GM18909 (cell line): ENCODE results near the gene PGBD1.
A peak's percentile ranks its signal among the peaks of the same experiment; 100 is the strongest.

Experiments used
- ATAC-seq: cut with Tn5 transposase; IDR thresholded peaks from one replicate; pipeline ENCODE4 v1.9.1; 2021; ENCODE audit warnings: mild to moderate bottlenecking; ENCODE audit not compliant: unreplicated experiment, poor library complexity

Gene PGBD1, protein sequence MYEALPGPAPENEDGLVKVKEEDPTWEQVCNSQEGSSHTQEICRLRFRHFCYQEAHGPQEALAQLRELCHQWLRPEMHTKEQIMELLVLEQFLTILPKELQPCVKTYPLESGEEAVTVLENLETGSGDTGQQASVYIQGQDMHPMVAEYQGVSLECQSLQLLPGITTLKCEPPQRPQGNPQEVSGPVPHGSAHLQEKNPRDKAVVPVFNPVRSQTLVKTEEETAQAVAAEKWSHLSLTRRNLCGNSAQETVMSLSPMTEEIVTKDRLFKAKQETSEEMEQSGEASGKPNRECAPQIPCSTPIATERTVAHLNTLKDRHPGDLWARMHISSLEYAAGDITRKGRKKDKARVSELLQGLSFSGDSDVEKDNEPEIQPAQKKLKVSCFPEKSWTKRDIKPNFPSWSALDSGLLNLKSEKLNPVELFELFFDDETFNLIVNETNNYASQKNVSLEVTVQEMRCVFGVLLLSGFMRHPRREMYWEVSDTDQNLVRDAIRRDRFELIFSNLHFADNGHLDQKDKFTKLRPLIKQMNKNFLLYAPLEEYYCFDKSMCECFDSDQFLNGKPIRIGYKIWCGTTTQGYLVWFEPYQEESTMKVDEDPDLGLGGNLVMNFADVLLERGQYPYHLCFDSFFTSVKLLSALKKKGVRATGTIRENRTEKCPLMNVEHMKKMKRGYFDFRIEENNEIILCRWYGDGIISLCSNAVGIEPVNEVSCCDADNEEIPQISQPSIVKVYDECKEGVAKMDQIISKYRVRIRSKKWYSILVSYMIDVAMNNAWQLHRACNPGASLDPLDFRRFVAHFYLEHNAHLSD

DNA sequence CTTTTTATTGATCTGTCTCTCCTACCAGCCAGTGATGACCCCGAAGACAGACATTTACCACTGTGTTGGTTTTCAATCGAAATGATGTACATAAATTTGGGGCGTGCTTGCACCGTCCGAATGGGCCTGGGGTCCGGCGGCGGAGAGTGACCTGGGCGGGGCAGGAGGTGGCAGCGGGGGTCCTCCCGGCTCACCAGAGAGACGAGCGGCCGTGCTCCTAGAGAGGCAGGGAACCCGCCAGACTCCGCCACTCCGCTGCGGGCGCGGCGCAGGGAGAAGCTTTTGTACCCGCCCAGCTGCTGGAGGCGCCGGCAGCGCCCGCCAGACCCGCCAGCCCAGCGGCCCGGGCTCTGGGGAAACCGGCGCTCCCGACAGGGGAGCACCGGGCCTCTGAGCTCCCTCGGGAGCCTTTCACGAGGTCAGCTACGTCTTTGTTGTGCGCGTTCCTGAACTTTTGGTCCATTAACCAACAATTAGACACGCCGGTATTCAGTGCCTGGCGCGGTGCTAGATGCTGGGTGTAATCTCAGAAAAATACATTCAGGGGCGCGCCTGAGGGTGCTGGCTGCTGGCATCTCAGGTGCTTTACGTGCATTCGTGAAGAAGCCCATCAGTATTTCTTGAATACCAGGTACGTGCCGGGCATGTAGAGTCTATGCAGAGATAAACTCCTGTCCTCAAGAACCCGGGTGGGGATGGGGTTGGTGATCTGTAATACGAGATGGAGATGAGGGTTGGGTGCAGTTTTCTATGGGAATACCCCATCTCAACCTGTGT lies at the start of gene PGBD1:
Gene PGBD1, plus strand, starts transcription at position 285 of the 777 bp plus-strand sequence. CDS start 2,242 bp downstream, outside the sequence.
- peak; percentile 79 for ATAC-seq

DNA sequence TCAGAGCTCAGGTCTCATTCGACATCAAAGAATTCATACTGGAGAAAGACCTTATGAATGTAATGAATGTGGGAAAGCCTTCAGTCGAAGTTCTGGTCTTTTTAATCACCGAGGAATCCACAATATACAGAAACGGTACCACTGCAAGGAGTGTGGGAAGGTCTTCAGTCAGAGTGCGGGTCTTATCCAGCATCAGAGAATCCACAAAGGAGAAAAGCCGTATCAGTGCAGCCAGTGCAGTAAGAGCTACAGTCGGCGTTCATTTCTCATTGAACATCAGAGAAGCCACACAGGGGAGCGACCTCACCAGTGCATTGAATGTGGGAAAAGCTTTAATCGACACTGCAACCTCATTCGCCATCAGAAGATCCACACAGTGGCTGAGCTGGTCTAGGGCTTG lies 48.6 kb upstream of the PGBD1 start:
- no peak for ATAC-seq

DNA sequence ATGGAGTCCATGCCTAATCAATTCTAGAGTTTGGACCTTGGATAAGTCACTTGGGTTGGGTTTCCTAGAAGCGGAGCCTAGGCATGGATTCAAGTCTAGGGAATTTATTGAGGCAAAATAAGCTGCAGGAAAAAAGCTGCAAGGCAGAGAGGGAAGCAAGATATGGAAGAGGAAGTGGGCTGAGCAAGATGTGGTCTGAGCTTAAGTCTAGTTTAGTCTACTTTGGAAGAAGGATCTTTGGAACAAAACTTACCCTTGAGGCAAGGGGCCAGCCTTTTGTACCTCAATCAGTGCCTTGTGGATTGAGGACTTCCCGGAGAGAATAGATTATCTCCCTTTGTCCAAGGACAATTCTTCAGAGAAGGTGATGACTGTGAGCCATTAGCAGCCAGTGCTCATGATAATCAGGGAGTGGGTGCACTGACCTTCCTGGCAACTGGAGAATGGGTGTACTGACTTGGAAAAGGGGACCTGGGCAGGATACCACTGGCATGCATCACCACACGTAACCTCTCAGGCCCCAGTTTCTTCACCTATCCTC lies 45.4 kb upstream of the PGBD1 start:
- ATAC-seq = no peak

DNA sequence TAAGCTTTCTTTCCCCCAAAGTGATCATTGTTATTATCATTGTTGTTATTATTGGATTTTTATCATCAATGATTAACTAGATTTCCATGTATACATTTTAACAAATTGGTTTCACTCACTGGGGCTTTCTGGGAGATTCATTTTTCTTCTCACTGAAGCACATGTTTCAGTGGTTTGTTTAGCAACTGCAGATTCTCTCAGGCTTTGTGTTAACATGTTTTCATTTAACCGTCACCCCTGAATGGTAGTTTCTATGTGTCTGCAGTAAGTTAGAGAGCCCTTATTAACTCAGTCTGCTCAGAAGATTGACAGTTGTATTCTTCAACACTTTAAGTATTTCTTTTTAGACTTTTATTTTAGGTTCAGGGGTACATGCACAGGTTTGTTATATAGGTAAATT lies 41.7 kb upstream of the PGBD1 start:
- ATAC-seq = no peak

DNA sequence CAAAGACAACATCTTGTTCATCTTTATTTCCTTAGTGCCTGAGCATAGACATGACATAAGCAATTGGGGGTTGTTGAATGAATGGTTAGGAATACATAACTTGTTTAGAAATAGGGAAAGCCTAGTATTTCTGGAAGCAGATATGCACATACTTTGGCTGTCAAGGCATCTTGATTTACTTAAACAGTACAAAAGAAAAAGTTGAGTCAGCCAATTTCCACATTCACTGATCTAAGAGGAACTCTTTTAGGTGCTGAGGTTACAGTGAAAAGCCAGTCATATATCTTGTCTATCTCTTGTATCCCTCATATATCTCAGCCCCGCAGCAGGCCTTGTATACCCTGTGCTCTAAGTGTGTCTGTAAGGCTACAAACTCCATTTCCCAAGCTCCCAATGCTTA lies 40.9 kb upstream of the PGBD1 start:
- no peak for ATAC-seq

DNA sequence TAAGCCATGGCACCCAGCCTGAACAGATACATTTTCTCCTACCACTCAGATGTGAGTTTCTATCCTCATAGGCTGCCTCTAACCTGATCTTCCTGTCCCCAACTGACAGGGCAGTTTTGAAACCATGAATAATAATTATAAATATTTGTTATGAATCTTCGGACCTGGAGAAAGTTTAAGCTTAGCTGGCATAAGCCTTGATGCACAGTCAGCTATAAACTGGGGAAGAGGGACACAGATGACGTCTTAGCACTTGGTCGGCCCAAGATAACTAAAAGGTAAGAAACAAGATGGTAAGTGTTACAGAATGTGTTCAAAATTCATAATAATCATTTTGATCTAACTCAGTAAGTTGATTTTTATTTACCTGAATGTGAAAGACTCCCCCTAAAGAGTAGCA lies 37.4 kb upstream of the PGBD1 start:
- ATAC-seq = no peak

DNA sequence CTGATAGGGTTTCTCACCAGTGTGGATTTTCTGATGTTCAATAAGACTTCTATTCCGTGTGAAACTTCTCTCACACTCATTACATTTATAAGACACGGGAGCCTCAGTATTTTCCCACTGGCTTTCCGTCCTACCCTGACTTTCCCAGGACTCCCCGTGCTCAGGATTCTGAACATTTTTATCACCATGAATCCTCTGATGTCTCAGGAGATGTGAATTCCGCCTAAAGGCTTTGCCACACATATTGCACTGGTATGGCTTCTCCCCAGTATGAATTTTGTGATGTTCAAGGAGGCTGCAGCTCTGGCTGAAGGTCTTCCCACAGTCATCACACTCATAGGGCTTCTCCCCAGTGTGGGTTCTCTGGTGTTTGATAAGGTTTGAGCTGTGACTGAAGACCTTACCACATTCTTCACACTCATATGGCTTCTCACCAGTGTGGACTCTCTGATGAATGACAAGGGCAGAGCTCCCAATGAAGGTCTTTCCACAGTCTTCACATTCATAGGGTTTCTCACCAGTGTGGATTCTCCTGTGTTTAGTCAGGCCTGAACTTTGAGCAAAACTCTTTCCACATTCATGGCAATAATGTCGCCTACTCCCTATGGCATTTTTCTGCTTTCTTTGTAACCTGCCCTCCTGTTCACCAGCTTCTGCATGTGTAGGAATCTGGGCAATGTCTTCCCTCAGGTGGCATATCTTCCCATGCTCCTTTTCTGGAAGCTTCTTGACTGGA lies 36.0 kb upstream of the PGBD1 start:
- ATAC-seq = no peak

DNA sequence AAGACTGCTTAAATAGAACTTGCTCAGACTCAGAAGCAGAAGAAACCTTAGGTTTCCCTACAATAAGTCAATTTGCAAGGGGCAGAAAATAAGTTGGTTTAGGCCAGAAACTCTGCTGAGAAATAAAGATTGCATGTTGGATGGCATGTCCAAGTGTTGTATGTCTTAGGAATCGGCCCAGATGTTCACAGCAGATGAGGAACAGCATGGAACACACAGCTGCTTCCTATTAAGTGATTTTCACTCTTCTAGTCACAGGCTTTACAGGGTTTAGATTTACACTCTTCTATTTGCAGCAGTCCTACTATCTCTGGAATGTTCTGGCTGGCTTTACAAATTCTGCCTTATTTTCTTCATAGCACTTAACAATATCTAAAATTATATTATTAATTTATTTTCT lies 32.5 kb upstream of the PGBD1 start:
- no peak for ATAC-seq

DNA sequence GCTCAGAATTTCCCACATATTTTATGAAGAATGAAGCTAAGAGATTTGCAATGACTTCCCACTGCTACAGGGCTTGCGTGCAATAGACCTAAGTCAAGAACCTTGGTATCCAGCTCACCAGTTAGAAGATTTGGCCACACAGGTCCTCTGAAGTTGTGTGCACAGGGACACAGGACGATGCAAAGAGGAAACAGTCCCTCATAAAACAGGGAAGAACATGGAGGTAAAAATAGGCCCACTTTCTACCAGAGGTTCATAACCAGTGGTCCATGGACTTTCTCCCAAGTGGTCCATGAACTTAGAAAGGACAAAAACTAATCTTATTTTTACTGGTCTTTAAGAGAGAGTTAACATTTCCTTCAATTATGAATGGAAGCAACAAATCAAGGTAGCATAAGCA lies 30.6 kb upstream of the PGBD1 start:
- ATAC-seq = no peak

DNA sequence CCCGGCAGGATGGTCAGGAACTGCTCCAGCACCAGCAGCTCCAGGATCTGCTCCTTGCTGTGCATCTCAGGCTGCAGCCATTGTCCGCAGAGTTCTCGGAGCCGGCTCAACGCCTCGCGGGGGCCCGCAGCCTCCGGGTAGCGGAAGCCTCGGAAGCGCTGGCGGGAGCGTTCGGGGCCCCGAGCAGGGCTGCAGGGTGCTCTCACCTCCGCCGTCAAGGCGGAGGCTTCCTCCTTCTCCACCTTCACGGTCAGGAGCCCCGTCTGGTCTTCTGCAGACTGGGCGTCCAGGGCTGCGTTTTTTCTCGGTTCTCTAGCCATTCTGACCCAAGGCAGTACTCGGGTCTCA lies 29.7 kb upstream of the PGBD1 start:
- ATAC-seq = peak; percentile 47

DNA sequence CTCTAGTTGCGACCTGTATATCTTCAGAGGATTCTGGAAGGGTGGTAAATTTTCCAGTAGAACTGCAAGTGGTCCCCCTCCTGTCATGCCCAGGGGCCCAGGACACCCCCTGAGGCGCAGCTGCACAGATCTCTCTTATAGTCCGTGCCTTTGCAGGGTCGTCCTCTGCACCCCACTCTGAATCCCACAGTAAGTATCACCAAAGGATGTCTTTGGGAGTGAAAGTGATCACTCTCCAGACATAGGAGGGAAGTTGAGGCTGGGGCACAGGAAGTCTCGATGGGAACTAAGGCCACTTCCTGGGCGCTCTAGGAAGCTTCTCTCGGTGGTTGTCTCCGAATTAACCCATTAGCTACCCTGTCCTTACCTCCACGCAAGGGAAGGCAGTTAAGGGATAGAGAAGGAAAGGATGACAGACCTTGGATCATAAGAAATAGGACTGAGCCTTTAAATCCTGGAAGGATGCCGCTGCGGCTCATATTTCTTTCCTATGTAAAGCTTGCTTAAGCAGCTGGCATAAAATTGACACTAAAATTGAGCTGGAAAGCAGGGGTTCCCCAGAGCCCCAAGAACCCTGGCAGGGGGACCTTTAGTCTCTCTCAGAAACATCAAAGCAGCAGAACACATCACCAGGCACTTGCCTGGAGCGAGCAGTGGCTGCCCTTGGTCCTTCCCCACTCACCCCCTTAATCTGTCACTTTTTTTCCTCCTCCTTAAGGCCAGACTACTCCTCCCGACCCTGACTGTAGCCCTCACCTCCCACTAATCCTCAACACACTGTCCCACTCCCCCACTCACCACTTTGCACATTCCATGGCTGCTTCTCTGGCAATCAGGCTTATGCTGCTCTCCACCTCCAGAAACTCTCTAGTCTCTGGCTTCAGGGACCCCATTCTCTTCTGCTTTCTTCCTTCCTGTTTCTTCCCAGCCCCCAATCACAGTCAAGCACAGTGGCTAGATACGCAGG lies 29.1 kb upstream of the PGBD1 start, which contains the start of gene ZKSCAN4:
Gene ZKSCAN4, minus strand, starts transcription at position 261 of the 967 bp plus-strand sequence. CDS start 289 bp downstream, outside the sequence.
- peak; percentile 80 for ATAC-seq

DNA sequence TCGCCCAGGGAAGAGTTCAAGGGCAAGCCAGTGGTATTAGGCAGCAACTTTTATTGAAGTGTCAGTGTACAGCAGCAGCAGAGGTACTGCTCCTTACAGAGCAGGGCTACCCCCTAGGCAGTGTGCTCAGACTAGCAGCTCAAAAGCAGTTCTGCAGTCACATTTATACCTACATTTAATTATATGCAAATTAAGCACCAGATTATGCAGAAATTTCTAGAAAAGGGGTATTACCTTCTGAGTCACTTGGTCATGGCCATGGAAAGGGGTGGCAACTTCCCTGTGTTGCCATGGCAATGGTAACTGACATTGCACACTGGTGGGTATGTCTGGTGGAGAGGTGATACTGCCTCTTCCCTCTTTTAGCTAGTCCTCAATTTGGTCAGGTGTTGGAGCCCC lies 27.3 kb upstream of the PGBD1 start:
- ATAC-seq = no peak

DNA sequence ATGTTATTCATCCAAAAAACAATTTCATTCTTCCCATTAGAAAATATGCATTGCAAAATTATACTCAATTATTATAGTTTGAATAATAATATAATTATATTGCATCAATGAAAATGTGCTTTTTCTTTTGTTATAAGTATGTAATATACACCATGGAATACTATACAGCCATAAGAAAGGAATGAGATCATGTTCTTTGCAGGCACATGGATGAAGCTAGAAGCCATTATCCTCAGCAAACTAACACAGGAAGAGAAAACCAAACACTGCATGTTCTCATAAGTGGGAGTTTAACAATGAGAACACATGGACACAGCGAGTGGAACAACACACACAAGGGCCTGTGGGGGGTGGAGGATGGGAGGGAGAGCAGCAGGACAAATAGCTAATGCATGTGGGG lies 24.3 kb upstream of the PGBD1 start:
- ATAC-seq = no peak

DNA sequence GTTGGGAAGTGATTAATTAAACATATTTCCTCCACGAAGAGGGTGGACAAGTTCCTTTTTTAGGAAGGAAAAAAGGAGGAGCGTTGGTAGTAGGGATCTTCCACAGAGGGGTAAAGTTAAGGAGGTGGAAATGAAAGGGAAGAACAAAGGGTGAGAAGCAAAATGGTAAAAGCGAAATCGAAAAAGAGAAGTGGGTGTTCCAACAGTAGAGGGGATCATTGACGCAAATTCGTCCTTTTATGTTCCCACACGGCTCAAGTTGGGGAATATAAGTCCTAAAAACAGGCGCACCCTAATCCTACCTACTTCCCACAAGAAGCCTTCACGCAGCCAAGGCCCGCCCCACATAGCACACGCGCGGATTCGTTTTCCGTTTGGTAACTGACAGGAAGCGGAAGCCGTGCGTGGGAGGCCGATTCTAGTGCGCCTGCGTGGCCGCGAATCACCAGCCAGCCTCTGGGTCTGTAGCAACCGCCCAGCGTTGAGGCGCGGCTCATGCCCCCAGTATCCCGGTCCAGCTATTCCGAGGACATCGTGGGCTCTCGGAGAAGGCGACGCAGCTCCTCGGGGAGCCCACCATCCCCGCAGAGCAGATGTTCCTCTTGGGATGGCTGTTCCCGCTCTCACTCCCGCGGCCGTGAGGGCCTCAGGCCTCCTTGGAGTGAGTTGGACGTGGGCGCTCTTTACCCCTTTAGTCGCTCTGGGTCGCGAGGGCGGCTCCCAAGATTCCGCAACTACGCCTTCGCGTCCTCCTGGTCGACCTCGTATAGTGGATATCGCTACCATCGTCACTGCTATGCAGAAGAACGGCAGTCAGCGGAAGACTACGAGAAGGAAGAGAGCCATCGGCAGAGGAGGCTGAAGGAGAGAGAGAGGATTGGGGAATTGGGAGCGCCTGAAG lies 22.2 kb upstream of the PGBD1 start, which contains the start of gene NKAPL:
Gene NKAPL, plus strand, starts transcription at position 421 of the 901 bp plus-strand sequence. Its CDS starts 75 bp downstream, at position 496.
- ATAC-seq = no peak

DNA sequence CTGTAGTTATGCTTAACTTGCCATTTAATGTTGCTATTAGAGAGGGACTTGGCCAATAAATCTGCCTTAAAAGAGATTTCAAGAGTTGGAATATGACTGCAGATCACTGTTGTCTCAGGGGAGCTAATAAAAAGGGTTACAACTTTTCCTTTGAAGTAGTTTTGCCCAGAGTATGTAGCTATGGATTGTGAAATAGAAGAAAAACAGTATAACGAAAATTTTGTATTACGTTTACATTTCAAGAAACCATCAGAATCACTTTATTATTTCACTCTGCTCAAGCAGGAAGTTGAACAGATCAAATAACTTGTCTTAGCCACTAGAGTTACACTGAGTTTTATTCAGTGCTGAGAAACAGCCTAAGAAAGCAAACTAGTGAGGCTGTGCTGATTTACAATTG lies 17.4 kb upstream of the PGBD1 start:
- ATAC-seq = no peak

DNA sequence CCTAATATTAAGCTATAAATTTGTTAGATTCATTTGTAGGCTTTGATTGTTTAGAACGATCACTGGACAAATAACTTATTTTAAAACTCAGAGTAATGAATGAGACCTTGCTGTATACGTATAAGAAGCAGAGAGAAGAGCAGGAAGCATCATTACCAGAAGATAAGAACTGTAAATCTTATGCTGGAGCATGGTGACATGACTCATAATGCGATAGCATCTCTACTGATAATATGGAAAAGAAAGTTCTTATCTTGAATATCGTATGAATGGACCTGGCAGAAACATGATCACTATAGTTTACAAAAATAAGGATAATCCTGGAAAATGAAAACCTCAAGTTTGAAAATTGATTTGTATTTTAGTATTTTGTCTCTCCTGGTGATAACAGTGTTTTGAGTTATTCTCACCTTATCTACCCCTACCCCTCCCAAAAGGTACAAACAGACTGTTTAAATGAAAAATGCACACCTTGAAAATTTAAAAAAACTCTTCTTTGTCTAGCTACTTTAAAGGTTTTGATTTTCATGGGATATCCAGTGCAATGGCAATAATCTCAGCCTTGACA lies 16.5 kb upstream of the PGBD1 start:
- no peak for ATAC-seq

DNA sequence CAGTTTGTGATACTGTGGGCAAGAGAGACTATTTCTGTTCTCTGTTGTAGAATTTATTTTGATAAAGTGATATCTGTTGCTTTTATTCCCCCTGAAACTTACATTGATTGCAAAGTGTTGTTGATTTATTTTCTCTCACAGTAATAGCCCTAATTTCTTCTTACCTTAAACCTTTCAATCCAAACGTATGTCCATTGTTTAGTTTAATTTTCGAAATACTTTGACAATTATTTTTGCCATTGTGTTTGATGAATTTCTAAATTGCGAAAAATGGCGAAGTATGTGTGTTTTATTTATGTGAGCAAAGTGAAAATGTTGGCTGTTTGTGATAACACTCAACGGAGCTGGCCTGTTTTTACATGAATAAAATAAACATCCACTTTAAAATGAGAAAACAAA lies 14.8 kb upstream of the PGBD1 start:
- ATAC-seq = no peak
